ENCODE measurements around the gene RBFOX1. TPM values are rescaled to one million over a fixed set of nuclear protein-coding genes. Genes with fewer than 3 reads are reported as not detected.

The RBFOX1 gene
- total and polyA plus RNA-seq, 5 donors, result 22.5 to 80.8 (median 65.0) TPM

GRCh38 chr16:7745276-7745675, 412.6 kb downstream of the RBFOX1 start:
- Histone ChIP-seq H3K9me3 (ENCODE audit: control insufficient read depth, low read length) (no peaks in the 10 kb centered on the region), H3K4me3 (ENCODE audit: low read length) (no peak overlapping the region), H3K27ac (ENCODE audit: low read length) (no peak overlapping the region), H3K27me3 (ENCODE audit: control insufficient read depth, insufficient read depth) (no peaks in the 10 kb centered on the region), H3K4me1 (ENCODE audit: control insufficient read depth, insufficient read depth, low read length) (peaks cover 3% of the 10 kb centered on the region)
- DNase-seq (no peak), ATAC-seq (no peak)
- intact Hi-C loops (cut with DNase I), result no loop called here
- WGBS, result 59% methylated on average over 4 of the region's 4 CpGs

GRCh38 chr16:7746941-7747340, 414.3 kb downstream of the RBFOX1 start:
- Histone ChIP-seq H3K27me3 (ENCODE audit: control insufficient read depth, insufficient read depth) (no peaks in the 10 kb centered on the region), H3K4me1 (ENCODE audit: control insufficient read depth, insufficient read depth, low read length) (peaks cover 3% of the 10 kb centered on the region), H3K4me3 (ENCODE audit: low read length) (no peak overlapping the region), H3K9me3 (ENCODE audit: control insufficient read depth, low read length) (no peaks in the 10 kb centered on the region), H3K27ac (ENCODE audit: low read length) (no peak overlapping the region)
- DNase-seq (no peak), ATAC-seq (no peak)
- intact Hi-C loops (cut with DNase I), result no loop called here
- WGBS, result 58% methylated on average over 3 of the region's 3 CpGs

- no peak for ATAC-seq
- no peaks in the 10 kb centered on the region for H3K9me3 ChIP-seq (ENCODE audit: control insufficient read depth, low read length)
- no peaks in the 10 kb centered on the region for H3K27me3 ChIP-seq (ENCODE audit: control insufficient read depth, insufficient read depth)
- H3K27ac ChIP-seq (ENCODE audit: low read length), result no peak overlapping the region
- intact Hi-C loops (cut with DNase I), result no loop called here
- DNase-seq, result no peak
- no peak overlapping the region for H3K4me3 ChIP-seq (ENCODE audit: low read length)
- WGBS, result 76% methylated on average over 4 of the region's 4 CpGs
- H3K4me1 ChIP-seq (ENCODE audit: control insufficient read depth, insufficient read depth, low read length), result peaks cover 3% of the 10 kb centered on the region
Measured at GRCh38 chr16:7748522-7748921, 415.9 kb downstream of the RBFOX1 start.

GRCh38 chr16:7755347-7755882, 422.8 kb downstream of the RBFOX1 start:
- no peaks in the 10 kb centered on the region for H3K9me3 ChIP-seq (ENCODE audit: control insufficient read depth, low read length)
- H3K27me3 ChIP-seq (ENCODE audit: control insufficient read depth, insufficient read depth), result no peaks in the 10 kb centered on the region
- no peak overlapping the region for H3K27ac ChIP-seq (ENCODE audit: low read length)
- no peak for ATAC-seq
- WGBS, result 70% methylated on average over 6 of the region's 6 CpGs
- no peak for DNase-seq
- no peak overlapping the region for H3K4me3 ChIP-seq (ENCODE audit: low read length)
- intact Hi-C loops (cut with DNase I), result no loop called here
- no peaks in the 10 kb centered on the region for H3K4me1 ChIP-seq (ENCODE audit: control insufficient read depth, insufficient read depth, low read length)
